ENCODE measurements around the gene MARVELD1. TPM values are rescaled to one million over a fixed set of nuclear protein-coding genes. Genes with fewer than 3 reads are reported as not detected.
A peak's percentile ranks its signal among the peaks of the same experiment; 100 is the strongest.

The MARVELD1 gene
- total RNA-seq, 1 experiment from 2014 or later = 30.1 TPM

DNA sequence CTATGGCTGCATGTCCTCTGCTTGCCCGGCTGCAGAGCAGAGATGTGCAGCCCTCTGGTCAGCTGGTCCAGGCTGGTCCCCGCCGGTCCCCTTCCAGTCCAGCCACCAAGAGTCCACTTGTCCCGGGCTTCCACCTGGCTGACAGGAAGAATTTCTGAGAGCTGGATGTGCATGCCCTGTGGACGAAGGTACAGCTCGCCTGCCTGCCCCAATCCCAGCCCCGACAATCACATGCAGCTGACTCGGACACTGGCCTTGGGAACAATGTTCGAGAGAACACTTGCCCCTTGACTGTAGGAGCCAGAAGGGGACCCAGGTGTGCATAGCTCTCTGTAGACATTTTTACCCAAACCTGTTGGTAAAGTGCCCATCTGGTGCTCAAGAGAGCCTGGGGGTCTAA lies 38.3 kb upstream of the MARVELD1 start:
- POLR2A ChIA-PET (ENCODE audit: low non-redundant PET) = no interaction called here
- Histone ChIP-seq H3K4me1 (ENCODE audit: insufficient read depth, low read length, poor library complexity, severe bottlenecking) (no peaks in the 10 kb centered on the region), H3K9me3 (ENCODE audit: low read depth, low read length, poor library complexity, severe bottlenecking) (no peaks in the 10 kb centered on the region), H3K36me3 (ENCODE audit: insufficient read depth, low read length, poor library complexity, severe bottlenecking) (peaks cover 20% of the 10 kb centered on the region), H3K4me3 (ENCODE audit: low read depth, low read length, poor library complexity, severe bottlenecking) (no peak overlapping the region), H3K27me3 (replicated peaks; ENCODE audit: insufficient read depth, low read depth, low read length, poor library complexity) (no peaks in the 10 kb centered on the region), H3K27ac (ENCODE audit: low read depth, low read length, poor library complexity, severe bottlenecking) (no peak overlapping the region)
- TF ChIP-seq, protein P1, sequence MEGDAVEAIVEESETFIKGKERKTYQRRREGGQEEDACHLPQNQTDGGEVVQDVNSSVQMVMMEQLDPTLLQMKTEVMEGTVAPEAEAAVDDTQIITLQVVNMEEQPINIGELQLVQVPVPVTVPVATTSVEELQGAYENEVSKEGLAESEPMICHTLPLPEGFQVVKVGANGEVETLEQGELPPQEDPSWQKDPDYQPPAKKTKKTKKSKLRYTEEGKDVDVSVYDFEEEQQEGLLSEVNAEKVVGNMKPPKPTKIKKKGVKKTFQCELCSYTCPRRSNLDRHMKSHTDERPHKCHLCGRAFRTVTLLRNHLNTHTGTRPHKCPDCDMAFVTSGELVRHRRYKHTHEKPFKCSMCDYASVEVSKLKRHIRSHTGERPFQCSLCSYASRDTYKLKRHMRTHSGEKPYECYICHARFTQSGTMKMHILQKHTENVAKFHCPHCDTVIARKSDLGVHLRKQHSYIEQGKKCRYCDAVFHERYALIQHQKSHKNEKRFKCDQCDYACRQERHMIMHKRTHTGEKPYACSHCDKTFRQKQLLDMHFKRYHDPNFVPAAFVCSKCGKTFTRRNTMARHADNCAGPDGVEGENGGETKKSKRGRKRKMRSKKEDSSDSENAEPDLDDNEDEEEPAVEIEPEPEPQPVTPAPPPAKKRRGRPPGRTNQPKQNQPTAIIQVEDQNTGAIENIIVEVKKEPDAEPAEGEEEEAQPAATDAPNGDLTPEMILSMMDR (conservative IDR thresholded peaks at IDR 0.05; ENCODE audit: low read depth, low read length) = no peak
- no peak for TF ChIP-seq EZH2 (IDR thresholded peaks at IDR 0.05; ENCODE audit: borderline replicate concordance, low read depth, low read length, poor library complexity, severe bottlenecking)
- no TSS peak for BruUV-seq (replicated peaks)
- CTCF ChIA-PET = interaction anchor here (1.4 kb wide), 1 partner anchor 12 kb away, joined by 4 read pairs; the partner anchor contains the start of gene AVPI1
- DNase-seq (ENCODE audit: low spot score) = no peak
- intact Hi-C loops (cut with micrococcal nuclease; ENCODE audit: unreplicated experiment) = no loop called here

DNA sequence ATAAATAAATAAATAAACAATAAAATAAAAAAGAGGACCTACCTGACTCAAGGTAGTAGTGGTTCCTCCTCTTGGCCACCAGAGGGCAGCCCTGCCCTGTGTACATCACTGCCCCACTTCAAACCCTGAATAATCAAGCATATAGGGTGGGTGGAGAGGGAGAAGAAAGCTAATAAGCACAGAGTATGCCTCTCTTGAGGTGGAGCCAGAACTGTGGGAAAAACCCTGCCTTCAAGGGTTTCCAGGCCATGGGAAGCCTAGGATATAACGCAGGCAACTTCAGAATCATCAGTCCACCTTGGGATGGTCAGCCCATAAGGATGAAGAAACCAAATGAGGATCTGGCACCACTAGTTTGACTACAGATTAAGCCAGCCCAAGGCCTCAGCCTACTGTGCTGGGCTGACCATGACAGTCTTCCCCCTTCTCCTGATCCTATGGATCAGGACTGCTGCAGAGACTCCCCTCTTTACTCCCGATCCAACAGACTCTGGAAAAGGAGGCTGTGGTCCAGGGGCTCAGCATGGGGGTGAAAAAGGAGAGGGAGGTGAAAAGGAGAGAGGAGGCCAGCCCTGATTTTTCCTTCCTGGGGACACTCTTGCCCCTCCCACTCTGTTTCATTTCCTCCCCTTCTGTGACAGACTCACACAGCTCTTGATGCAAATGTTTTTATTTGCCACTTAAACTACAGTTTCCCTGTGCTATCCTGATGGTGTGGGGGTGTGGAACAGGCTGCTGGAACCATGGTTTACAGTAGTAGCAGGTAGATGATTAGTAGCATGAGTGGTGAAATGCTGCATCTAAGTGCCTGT lies 36.6 kb upstream of the MARVELD1 start:
- DNase-seq (ENCODE audit: low spot score) = peak; percentile 65
- intact Hi-C loops (cut with micrococcal nuclease; ENCODE audit: unreplicated experiment) = loop anchor here (1.0 kb wide), 1 partner anchor 54 kb away; no protein-coding TSS in a partner anchor
- no peaks in the 10 kb centered on the region for H3K27me3 ChIP-seq (replicated peaks; ENCODE audit: insufficient read depth, low read depth, low read length, poor library complexity)
- H3K4me1 ChIP-seq (ENCODE audit: insufficient read depth, low read length, poor library complexity, severe bottlenecking) = no peaks in the 10 kb centered on the region
- BruUV-seq (replicated peaks) = no TSS peak
- no peak overlapping the region for H3K27ac ChIP-seq (ENCODE audit: low read depth, low read length, poor library complexity, severe bottlenecking)
- peaks cover 20% of the 10 kb centered on the region for H3K36me3 ChIP-seq (ENCODE audit: insufficient read depth, low read length, poor library complexity, severe bottlenecking)
- H3K9me3 ChIP-seq (ENCODE audit: low read depth, low read length, poor library complexity, severe bottlenecking) = no peaks in the 10 kb centered on the region
- ChIA-PET CTCF (interaction anchor here (0.6 to 1.4 kb wide), 5 partner anchors 10 to 54 kb away, joined by 3 to 9 read pairs (median 6); partner anchors contain the start of gene AVPI1), POLR2A (ENCODE audit: low non-redundant PET) (no interaction called here)
- no peak overlapping the region for H3K4me3 ChIP-seq (ENCODE audit: low read depth, low read length, poor library complexity, severe bottlenecking)
- no peak for TF ChIP-seq EZH2 (IDR thresholded peaks at IDR 0.05; ENCODE audit: borderline replicate concordance, low read depth, low read length, poor library complexity, severe bottlenecking)
- TF ChIP-seq, protein P1 (conservative IDR thresholded peaks at IDR 0.05; ENCODE audit: low read depth, low read length) = peak; percentile 81

DNA sequence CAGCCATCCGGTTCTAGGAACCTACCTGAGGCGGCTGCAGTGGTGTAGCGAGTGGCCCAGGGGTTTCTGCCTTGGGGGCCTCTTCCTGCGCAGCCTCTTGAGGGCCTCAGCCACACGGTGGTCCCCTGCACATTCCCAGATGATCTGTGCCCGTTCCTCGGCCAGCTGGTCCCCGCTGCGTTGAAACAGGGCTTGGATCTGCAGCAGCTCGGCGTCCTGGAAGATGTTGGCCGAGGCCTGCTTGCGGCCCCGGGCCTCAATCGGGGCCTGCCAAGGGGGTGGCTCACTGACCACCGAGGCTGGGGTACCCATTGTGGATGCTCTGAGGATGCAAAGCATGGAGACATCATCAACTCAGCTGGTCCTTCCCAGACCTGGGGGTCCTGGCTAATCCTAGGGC lies 33.9 kb upstream of the MARVELD1 start:
- no peak for DNase-seq (ENCODE audit: low spot score)
- Histone ChIP-seq H3K9me3 (ENCODE audit: low read depth, low read length, poor library complexity, severe bottlenecking) (no peaks in the 10 kb centered on the region), H3K36me3 (ENCODE audit: insufficient read depth, low read length, poor library complexity, severe bottlenecking) (peaks cover 6% of the 10 kb centered on the region), H3K27ac (ENCODE audit: low read depth, low read length, poor library complexity, severe bottlenecking) (no peak overlapping the region), H3K4me3 (ENCODE audit: low read depth, low read length, poor library complexity, severe bottlenecking) (no peak overlapping the region), H3K27me3 (replicated peaks; ENCODE audit: insufficient read depth, low read depth, low read length, poor library complexity) (no peaks in the 10 kb centered on the region), H3K4me1 (ENCODE audit: insufficient read depth, low read length, poor library complexity, severe bottlenecking) (no peaks in the 10 kb centered on the region)
- CTCF ChIA-PET = no interaction called here
- POLR2A ChIA-PET (ENCODE audit: low non-redundant PET) = no interaction called here
- TF ChIP-seq EZH2 (IDR thresholded peaks at IDR 0.05; ENCODE audit: borderline replicate concordance, low read depth, low read length, poor library complexity, severe bottlenecking) = no peak
- TF ChIP-seq, protein P1 (conservative IDR thresholded peaks at IDR 0.05; ENCODE audit: low read depth, low read length) = no peak
- no TSS peak for BruUV-seq (replicated peaks)
- intact Hi-C loops (cut with micrococcal nuclease; ENCODE audit: unreplicated experiment) = no loop called here

All from A673 (cell line).